ENCODE measurements around the gene KCNE4.
A peak's percentile ranks its signal among the peaks of the same experiment; 100 is the strongest.

Gene KCNE4, protein sequence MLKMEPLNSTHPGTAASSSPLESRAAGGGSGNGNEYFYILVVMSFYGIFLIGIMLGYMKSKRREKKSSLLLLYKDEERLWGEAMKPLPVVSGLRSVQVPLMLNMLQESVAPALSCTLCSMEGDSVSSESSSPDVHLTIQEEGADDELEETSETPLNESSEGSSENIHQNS

GRCh38 chr2:223051693-223052289 is at the start of gene KCNE4:
KCNE4 (plus strand) TSS chr2:223052190; CDS start chr2:223052831, 641 bp downstream.
- H3K27ac ChIP-seq: peak within 1 kb of the TSS; percentile 90 to 96
- TF ChIP-seq, protein P1, sequence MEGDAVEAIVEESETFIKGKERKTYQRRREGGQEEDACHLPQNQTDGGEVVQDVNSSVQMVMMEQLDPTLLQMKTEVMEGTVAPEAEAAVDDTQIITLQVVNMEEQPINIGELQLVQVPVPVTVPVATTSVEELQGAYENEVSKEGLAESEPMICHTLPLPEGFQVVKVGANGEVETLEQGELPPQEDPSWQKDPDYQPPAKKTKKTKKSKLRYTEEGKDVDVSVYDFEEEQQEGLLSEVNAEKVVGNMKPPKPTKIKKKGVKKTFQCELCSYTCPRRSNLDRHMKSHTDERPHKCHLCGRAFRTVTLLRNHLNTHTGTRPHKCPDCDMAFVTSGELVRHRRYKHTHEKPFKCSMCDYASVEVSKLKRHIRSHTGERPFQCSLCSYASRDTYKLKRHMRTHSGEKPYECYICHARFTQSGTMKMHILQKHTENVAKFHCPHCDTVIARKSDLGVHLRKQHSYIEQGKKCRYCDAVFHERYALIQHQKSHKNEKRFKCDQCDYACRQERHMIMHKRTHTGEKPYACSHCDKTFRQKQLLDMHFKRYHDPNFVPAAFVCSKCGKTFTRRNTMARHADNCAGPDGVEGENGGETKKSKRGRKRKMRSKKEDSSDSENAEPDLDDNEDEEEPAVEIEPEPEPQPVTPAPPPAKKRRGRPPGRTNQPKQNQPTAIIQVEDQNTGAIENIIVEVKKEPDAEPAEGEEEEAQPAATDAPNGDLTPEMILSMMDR (IDR thresholded peaks at IDR 0.05): no peak
- DNase-seq (ENCODE audit: low spot score): no peak
- peak within 1 kb of the TSS; percentile 70 for H3K4me3 ChIP-seq

DNA sequence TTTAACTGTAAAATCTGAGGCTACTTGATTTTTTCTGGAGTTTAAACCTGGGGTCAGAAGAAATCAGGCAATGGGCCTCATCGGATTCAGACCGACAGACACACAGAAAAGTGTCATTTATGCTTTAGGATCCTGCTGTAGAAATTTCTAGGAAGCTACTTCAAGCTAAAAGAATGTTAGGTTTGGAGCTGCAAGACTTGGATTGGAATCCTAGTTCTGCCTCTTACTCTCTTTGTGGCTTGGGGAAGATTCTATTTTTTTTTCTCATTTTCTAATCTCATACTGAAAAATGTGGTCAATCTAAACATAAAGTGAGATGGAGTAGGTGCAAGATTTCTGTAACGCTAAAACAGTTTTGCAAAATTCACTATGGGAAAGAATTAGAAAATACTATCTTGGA is 48.8 kb upstream of the KCNE4 start:
- no peak overlapping the region for H3K4me3 ChIP-seq
- no peak overlapping the region for H3K27ac ChIP-seq
- TF ChIP-seq, protein P1 (IDR thresholded peaks at IDR 0.05): no peak
- DNase-seq (ENCODE audit: low spot score): no peak

DNA sequence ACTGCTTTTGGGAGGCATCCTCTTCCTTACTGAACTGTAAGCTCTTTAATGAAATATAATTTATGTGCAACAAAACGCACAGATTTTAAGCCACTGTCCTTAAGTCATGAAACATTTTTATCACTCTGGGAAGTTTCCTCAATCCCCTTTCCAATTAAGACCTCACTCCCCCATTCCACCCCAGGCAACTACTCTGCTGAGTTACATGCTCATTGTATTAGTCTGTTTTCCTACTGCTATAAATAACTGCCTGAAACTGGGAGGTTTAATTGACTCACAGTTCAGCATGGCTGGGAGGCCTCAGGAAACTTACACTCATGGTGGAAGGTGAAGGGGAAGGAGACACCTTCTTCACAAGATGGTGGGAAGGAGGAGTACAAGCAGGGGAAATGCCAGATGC is 46.5 kb upstream of the KCNE4 start:
- TF ChIP-seq, protein P1 (IDR thresholded peaks at IDR 0.05): no peak
- no peak for DNase-seq (ENCODE audit: low spot score)
- Histone ChIP-seq H3K27ac (no peak overlapping the region), H3K4me3 (no peak overlapping the region)

DNA sequence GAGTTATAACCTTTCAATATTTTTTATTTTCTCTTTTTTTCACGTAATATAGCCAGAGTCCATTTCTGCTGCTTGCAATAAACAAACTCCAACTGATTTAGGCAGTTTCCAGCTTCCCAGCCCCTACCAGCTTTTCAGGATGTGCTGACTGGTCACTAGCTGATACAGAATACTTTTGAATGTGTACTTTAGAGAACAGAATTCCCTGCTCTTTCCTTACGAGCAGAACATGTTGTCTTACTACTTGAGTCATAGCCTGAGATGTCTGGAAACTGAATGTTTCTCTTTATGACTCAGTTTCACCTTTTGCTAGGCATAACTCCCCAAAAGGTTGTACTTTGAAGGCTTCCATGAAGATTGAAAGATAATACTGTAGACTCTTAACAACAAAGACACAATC is 44.5 kb upstream of the KCNE4 start:
- no peak for DNase-seq (ENCODE audit: low spot score)
- TF ChIP-seq, protein P1 (IDR thresholded peaks at IDR 0.05): no peak
- H3K4me3 ChIP-seq: no peak overlapping the region
- H3K27ac ChIP-seq: no peak overlapping the region

DNA sequence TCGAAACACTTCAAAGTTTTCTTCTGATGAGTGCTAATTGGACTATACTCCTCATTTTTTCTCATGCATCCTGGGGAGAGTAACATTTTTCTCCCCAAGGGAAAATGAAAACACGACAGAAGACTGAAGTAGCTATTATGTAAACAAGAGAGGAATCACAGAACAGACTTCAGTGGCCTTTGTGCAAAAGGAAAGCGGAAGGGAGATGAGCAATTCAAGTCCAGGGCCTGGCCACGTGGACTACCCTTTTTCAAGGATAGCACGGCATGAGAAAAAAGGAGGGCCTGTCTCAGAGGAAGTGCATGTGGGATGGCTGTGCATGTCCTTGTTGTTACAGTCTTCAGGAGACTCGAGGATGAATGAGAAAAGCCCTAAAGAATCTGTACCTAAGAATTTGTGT is 43.8 kb upstream of the KCNE4 start:
- no peak for DNase-seq (ENCODE audit: low spot score)
- no peak overlapping the region for H3K27ac ChIP-seq
- H3K4me3 ChIP-seq: no peak overlapping the region
- TF ChIP-seq, protein P1 (IDR thresholded peaks at IDR 0.05): no peak

DNA sequence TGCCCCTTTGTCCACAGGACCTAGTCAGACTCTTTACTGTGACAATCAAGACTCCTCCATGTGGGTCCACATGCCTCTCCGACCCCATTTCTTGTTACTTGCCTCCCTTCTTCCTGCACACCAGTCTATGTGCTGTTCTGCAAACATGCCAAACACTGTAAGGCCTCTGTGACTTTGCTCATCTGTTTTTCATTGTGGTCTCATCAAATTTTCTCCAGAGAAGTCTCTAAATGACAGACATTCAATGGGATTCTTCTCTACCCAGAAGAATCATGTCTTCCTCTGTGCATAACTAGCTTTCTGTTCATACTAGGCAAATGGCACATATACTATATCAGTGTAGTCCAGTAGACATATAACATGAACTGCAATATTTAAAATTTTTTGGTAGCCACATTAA is 43.0 kb upstream of the KCNE4 start:
- TF ChIP-seq, protein P1 (IDR thresholded peaks at IDR 0.05): no peak
- H3K4me3 ChIP-seq: no peak overlapping the region
- DNase-seq (ENCODE audit: low spot score): no peak
- no peak overlapping the region for H3K27ac ChIP-seq

DNA sequence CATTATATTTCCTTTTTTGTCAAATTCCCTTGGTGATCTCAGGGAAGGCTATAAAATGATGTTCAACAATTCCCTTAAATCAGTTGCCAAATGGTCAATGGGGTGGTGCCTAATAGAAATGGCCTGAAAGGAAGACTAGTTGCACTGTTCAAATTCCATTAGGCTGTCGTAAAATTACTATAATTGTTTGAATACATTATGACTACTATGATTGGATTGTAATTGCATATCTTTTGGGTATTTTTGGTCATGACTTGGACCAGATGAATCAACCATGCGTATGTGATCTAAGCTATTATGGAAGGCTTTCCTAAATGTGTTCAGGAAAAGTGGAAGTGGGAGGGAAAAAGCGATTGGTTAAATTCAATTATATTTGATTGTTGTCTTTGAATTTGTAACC is 41.3 kb upstream of the KCNE4 start:
- no peak overlapping the region for H3K4me3 ChIP-seq
- TF ChIP-seq, protein P1 (IDR thresholded peaks at IDR 0.05): no peak

More for the DNA sequence above, 41.3 kb upstream of the KCNE4 start:
- H3K27ac ChIP-seq: no peak overlapping the region
- DNase-seq (ENCODE audit: low spot score): no peak
